ENCODE measurements around the gene F5.

DNA sequence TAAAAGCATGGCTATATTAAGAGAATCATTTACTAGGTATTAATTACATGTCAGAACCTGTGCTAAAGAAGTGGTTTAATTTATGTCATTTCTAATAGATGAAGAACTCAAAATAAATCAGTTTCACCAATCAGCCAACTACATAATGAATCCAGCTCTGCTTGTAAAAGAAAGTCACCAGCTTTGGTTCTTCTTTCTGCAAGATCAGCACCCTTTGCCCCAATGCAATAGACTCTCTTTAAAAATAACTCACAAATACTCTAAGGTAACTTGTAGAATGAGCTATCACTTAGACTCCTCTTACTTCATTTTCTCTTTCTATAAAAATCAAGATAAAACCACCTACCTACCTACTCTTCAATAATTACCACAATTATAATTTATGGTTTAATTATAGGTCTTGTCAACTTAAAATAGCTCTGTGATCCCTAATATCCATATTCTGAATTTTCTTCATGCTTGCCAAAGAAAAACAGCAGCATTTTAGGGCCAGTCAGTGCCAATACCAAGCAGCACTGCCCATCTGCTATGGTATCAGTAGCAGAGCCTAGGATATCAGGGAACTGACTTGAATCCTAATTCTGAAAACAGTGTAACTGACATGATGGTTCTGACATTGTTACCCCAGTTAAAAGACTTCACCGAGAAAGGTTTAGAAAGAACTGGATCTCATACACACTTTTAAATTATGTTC, 111.8 kb downstream of the F5 start:
- TF ChIP-seq POLR2A (IDR thresholded peaks at IDR 0.05): no peak
- TF ChIP-seq, protein P1, sequence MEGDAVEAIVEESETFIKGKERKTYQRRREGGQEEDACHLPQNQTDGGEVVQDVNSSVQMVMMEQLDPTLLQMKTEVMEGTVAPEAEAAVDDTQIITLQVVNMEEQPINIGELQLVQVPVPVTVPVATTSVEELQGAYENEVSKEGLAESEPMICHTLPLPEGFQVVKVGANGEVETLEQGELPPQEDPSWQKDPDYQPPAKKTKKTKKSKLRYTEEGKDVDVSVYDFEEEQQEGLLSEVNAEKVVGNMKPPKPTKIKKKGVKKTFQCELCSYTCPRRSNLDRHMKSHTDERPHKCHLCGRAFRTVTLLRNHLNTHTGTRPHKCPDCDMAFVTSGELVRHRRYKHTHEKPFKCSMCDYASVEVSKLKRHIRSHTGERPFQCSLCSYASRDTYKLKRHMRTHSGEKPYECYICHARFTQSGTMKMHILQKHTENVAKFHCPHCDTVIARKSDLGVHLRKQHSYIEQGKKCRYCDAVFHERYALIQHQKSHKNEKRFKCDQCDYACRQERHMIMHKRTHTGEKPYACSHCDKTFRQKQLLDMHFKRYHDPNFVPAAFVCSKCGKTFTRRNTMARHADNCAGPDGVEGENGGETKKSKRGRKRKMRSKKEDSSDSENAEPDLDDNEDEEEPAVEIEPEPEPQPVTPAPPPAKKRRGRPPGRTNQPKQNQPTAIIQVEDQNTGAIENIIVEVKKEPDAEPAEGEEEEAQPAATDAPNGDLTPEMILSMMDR (IDR thresholded peaks at IDR 0.05): no peak
